B cell (primary cell): ENCODE measurements around the gene GATA5.

Experiments
- CTCF ChIP-seq: fragments of 200-600 bp; IDR thresholded peaks from one replicate; pipeline ENCODE4 v1.8.0; 2022; ENCODE audit warnings: antibody characterized with exemption, mild to moderate bottlenecking
- EZH2 ChIP-seq: IDR thresholded peaks from 2 replicates; pipeline ENCODE4 v1.6.1; 2012; ENCODE audit warnings: borderline replicate concordance, low read depth, mild to moderate bottlenecking, moderate library complexity, low read length; ENCODE audit not compliant: insufficient read depth, poor library complexity, severe bottlenecking

DNA sequence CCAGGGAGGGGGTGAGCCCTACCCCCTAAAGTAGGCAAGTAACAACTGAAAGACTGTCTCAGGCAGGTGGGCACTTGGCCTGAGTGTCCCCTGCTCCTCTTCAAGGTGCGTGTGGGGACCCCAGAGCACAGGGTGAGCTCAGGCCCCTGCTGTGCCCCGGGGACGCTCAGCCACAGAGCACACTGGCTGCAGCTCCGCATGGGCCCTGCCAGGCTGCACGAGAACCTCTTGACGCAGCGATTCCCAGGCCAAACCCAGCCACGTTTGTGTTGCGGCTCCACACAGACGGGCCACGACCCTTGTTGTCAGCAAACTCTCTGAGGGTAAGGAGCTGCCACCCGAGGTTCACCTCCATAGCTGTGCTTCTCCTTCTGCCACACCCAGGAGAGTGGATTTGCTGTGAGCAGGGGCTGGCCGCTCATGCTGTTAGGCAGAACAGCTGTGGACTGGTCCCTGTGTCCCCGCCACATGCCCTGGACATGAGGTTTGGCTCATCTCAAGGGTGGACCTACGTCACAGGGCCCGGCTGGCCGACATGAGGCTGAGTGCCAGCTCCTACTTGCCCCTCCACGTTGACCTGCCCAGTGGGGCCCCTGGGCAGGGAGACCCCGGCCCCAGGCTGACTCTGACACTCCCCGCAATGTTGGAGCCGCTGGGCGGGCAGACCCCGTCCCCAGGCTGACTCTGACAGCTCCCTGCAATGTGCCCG lies 29.7 kb upstream of the GATA5 start:
- TF ChIP-seq CTCF (no peak), EZH2 (no peak)
